HPDE6-E6E7 (cell line): Measurements from ENCODE around the gene SALL1.

ENCODE experiments used
- DNase-seq: peaks from one replicate; pipeline ENCODE4 v3.0.0; 2011; ENCODE audit warnings: missing footprints; ENCODE audit errors: extremely low spot score

SALL1 gene

DNA sequence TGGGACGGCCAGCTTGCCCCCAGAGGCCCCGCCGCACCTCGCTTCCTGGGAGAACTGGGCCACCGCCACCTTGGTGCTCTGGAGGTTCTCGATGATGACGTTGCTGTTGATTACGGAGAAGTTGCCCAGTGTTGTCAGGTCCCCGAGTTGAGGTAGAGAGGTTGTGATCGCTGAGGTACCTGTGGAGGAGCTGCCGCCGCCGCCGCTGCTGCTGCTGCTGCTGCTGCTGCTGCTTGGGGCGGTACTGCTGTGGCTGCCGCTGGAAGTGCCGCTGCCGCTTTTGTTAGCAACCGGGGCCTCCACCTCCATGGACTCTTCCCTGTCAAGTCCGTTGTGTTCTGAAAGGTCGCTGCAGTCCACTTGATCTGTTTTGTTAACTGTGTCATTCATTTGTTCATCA is 9.5 kb downstream of the SALL1 start:
- no peak for DNase-seq

DNA sequence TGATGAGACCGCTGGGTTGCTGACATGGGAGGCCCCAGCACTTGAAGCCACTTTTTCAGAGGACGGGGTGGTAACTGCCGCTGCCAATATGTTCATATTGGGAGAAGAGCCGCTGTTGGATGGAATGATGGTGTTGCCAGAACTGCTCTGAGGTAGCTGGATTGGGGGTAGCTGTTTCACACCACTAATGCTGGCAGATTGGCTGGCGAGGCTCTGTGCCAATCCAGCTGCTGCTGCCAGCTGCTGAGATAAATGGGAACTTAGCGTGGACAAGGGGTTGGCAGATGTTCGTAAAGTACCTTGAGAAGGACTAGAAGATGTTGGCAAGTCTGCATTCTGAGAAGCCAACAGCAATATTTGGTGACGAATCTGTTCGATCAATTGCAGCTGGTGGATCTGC is 10.0 kb downstream of the SALL1 start:
- DNase-seq: no peak

DNA sequence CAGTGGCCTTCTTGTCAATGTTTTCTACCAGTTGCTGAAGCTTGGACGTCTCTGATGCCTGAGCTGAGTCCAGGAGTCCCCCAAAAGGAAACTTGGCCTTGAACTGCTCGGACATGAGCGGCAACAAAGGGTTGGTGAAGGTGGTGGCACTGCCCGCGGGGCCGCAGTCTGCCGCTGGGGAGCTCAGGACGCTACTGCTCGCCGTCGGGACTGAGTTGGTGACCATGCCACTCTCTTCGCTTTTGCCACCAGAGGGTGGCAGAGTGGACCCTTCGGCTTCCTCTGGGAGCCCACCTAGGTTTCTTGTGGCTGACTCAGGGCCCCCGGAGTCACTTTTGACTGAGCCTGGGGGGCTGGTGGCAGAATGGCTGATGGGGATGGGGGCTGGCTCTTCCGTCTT is 11.0 kb downstream of the SALL1 start:
- no peak for DNase-seq

DNA sequence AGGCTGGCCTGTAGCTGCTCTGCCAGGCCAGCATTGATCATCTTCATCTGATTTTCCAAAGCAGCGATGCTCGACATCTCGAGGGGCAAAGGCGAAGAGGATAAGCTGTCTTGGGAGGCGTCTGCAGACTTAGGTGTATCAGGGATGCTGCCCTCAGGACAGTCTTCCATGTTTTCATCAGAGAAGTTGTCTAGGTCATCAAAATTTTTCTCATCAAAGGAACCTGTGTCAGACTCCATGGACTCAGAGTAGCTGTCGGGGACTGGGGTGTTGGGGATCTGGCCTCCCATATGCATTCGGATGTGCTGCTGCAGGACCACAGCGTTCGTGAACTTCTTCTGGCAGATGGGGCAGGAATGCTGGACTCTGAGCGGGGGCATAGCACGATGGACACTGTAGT is 11.5 kb downstream of the SALL1 start:
- no peak for DNase-seq

DNA sequence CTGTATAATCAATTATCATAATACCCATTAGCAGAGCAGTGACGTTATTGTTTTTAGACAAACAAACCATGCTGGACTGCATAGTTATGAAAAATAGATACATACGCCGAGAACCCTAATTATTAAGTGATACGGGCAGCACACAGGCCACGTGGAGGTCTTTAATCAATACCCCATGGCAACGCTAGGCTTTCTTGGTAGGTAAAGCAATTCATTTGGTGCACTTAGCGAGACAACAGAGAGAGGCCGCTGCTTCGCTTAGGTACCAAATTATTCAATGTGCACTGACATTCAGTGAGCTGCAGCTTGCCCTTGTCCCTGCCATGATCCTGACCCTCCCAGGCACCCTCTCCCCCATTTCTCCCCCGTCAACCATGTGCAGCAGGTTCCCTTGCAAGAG is 12.9 kb downstream of the SALL1 start:
- no peak for DNase-seq

DNA sequence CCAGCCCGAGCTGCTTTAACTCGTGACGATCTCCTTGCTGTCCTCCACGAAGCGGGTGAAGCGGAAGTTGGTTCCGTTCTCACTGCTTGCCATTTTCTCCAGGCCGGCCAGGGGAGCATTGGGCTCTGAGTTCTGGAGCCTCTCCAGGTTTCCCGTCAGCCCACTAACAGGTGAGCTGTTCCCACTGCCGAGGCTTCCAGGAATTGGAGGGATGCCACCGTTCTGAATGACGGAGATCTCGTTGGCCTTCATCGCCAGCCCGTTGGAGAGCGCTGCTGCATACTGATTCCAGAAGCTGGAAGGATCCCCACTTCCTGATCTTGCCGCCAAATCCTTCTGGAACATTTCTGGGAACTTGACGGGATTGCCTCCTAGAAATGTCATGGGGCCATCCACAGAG is 14.0 kb downstream of the SALL1 start:
- no peak for DNase-seq

DNA sequence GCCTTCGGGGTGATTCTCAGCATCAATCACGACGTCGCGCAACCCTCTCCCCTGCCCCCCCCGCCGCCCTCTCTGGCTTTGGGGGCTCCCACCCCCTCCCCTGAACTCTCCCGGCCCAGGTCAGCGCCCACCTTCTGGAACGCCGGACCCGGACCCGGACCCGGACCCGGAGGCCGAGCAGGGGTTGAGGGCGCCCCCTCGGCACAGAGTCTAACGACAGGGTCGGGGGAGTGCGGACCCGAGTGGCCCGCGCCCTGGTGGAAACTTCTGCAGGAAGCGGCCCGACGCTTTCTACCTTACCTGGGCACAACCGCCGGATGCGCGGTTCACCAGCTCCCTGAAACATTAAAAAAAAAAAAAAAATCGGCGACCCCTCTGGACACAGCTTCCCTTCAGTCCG is 16.2 kb downstream of the SALL1 start:
- DNase-seq: no peak

DNA sequence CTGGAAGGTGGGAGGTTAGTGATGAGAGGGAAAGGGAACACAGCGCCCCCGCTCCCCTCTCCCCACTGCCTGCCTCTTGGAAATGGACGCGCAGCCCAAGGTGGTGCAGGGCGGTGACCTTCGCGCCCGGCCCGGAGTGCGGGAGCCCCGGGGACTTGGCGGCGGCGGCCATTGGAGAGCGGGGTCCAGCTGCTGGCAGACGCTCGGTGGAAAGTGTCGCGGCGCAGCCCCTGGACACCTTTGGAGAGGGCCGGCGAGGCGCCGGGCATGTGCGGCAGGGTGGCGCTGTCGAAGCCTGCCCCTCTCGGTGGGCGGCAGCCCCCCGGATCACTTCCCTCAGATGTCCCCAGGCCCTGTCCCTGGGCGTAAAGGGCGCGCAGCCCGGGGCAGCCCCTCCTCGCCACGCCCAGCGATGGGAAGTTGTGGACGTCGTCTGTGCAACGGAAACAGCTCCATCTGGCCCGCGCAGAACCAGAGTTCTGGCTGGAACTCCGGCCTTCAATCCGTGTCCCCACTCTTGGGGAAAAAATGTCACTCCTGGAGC is 16.7 kb downstream of the SALL1 start:
- no peak for DNase-seq

DNA sequence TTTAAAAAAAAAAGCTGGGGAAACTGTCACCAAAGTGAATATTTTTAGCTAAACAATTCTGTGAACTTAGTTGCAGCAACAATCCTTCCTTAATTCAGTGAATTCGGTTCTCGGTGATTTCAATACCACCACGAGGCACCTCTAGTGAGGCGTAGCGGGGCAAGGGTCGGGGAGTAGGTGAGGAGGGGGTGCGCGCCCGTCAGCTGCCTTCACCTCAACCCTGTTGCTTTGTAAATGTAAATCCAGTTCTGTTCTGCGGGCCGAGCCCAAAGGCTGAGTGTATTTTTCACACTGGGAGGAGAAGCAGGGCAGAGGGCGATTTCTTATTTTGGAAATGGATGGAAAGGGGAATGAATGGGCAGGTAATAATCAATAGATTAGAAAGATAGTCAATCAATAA is 17.4 kb downstream of the SALL1 start:
- no peak for DNase-seq

DNA sequence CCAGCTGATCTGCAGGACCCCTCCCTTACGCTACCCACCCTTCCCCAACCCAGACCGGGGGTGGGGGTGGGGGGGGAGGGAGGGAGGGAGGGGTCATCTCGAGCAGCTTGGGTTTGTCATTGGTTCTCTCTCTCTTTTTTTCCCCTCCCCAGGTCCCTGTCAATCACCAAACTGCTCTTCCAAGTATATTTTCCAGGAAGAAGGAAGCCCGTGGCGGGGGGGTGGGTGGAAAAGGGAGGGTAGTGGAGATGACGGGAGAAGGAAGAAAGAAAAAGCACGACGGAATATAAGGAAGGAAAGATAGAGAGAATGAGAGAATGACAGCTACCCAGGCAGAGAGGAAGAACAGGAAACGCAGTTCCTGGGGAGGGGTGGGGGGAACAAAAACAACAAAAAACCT is 17.9 kb downstream of the SALL1 start:
- no peak for DNase-seq

DNA sequence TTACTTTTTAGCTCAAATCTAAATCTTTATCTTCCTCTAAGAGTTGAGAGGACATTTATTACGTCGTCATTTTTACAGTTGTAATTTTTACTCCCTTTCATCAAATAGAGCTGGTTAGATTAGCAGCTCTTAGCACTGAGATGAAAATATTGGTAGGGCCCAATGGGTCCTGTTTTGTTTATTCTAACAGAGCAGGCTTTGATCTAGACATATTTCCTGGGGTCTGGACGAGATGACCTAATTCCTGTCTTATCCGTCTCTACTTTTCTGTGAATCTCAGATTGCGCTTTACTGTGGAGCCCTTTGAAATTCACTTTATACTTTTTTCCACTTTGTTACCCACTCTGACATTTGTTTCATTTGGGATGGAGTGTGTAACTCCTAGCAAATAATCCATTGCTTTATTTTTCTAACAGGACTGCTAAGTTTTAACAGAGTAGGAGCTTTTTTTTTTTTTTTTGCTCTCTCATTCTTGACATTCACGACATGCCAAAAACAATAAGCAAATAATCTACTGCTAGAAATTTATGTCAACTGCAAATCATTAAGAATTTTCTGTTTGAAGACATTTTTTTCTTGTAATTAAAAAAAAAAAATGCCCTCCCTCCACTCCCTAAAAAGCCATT is 18.5 kb downstream of the SALL1 start:
- no peak for DNase-seq

DNA sequence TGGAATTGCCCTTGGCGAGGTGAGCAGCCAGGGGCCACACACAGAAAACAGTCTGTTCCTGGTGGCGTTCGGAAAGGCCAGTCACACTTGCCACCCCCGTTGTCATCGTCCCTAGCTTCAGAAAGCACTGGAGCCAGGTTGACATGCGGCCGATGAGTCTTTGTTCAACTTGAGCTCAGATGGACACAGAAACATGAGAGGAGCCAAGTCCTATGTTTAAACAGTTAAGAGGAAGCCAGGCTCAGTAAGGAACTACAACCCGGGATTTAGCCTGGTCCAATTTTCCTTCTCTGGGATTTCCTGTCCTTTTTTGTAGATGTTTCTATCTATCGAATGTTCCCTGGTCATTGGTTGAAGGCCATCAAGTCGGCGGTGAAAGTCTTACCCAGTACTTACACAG is 19.5 kb downstream of the SALL1 start:
- DNase-seq: no peak

DNA sequence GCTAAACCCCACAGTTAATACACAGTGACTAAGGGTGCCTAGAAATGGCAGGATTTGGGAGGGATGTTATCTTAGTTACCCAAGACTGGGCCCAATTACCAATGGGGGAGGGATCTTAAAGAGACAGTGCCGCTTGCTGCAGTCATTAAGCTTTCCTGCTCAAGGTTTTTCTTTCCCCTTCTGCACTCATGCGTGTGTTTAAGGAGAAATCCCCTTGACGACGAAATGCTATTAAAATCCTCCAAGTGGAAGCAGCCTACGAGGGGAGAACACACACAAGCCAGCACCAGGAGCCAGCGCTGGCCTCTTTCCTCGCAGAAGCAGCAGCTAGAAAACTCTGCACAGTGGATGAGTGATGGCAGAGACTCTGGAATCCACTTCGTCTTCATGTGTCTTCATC is 22.0 kb downstream of the SALL1 start:
- no peak for DNase-seq

DNA sequence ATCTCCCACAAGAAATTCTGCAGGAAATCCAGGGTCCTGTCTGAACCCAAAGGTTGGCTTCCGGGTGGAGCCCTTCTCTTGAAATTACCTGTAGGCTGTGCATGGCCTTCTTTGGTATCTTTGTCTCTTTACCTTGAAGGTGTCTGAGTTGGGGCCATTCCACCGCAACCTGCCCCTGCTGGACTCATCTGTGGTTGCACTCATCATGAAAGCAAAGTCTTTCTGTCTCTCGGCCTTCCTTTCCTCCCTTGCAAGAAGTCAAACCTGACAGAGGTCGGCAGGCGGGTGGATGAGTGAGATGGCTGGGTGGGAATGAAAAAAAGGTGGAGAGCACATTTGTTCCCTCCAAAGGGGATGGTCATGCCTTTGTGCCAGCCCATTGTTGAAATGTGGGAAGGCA is 25.1 kb downstream of the SALL1 start:
- no peak for DNase-seq

DNA sequence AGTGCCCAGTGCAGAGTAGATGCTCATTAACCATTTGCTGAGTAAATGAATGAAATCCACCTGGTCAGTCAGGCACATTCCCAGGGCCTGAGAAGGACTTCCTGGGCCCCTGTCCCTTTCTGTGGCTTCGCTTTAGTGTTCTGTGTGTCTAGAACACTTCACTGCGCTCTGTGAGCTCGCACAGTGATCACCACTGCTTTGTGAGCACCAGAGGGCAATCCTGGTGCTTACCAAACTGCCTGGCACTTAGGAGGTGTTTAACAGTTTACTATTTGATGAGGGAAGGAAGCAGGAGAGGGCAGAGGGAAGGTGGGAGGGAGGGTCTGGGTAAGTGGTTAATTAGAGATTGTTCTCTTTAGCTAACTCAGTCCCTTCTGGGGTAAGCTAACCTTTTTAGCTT is 26.2 kb downstream of the SALL1 start:
- DNase-seq: no peak

DNA sequence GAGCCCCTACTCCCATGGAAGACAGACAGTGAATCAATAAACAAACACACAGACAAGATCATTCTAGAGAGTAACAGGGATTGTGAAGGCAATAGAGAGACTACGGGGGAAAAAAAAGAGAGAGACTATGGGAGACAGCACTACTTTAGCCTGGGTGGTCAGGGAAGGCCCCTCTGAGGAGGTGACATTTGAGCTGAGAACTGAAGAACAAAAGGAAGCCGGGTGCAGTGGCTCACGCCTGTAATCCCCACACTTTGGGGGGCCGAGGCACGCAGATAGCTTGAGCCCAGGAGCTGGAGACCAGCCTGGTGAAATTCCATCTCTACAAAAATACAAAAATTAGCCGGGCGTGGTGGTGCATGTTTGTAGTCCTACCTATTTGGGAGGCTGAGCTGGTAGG is 29.2 kb downstream of the SALL1 start:
- DNase-seq: no peak

DNA sequence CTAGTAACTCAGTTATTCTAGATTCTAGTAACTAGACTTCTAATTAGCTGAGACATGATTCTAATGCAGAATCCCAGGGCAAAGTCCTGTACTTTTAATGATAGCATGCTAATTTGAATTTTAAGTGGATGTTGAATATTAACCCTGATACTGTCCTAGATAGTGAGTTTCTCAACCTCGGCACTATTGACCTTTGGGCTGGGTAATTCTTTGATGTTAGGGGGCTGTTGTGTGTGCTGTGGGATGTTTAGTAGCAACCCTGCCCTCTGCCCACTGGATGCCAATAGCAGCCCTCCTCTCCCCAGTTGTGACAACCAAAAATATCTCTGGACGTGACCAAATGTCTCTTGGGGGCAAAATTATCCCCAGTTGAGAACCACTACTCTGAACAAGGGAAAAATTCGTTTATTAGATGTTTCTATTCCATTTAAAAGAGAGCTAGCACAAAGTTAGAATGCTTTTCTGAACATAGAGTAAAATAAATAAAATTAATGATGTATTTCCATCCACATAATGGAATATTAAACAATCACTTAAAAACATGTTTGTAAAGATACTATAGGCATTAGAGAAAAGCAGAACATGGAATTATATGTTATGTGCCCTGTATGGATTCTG is 30.2 kb downstream of the SALL1 start:
- no peak for DNase-seq

DNA sequence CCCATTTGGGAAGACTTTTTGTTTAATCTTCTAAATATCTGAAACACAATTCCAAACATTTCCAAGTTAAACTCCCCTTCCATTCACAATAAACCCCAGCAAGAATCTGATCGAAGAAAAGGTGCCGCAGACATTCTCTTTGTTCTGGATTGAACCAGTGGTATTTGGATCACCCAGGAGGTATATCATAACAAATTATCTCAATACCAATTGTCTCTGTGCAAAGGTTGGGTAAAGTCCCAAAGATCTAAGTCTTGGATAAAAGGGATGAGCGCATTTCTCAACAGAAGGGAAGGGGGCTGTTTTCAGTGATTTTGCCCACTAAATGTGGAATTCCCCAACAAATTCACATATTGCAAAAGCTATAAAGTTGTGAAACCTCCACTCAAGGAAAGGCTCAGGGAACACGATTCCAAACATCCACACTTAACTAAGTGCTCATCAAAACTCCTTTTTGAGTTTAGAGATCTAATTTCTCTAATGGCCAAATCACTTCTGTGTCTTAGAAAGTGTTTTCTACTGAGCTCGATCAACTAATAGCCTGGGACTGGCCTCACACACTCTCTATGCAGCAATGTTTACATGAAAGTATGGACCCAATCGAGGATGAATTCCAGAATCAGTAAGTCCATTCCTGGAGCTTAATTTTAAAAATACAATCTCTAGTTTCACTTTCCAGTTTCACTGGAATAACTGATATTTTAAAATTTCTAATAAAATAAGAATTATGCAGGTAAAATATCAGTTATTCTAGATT is 30.9 kb downstream of the SALL1 start:
- no peak for DNase-seq

DNA sequence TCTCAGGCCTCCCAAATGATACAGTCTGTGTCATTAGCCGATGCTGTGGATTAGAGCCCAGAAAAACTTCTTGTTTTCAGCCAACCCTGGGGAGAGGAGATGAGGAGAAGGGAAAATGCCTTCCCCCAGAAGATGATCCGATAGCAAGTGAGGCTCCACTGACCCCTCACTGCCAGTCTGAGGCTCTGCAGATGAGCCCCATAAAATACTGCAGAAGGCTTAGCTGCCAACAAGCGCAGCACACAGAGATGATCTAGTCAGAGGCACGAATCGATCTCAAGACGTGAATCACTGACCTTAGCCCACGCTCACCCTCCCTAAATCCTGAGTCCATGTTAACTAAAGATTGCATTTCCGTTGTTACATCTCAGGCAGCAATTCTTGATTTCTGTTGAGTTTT is 31.5 kb downstream of the SALL1 start:
- no peak for DNase-seq

DNA sequence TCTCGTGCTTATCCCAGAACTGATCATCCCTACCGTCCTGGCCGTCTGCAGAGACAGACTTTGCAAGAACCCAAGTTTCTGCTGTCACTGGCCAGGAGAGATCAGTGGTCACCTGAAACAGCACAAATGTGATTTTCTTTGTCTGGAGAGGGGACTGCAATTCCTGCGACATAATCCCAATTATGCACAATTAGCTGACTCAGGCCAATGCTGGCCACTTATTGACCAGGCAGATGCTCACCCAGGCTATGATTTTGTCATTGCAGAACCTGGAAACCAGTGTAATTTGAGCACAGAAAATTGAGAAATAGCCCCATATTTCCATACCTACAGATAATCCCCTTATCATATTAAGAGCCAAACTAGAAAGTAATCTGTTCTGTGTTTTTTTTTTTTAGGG is 34.7 kb downstream of the SALL1 start:
- no peak for DNase-seq

DNA sequence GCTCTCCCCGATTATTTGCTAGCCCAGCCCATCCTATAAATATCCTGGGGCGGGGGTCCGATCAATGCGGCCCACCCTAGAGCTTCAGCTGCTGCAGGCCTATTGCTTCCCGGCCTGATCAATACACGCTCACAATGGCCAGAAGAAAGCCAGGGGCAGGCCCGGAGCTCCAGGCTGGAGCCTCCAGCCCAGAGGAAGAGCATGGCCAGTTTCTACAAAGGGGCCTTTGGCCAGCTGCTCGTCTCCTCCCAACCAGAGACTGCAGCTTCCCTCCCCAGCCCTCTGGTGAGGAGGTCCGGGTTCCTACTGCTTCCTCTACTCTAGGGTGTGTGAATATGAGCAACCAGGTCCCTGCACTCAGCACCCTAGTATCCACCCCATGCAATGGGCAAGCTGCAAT is 36.7 kb downstream of the SALL1 start:
- DNase-seq: no peak

DNA sequence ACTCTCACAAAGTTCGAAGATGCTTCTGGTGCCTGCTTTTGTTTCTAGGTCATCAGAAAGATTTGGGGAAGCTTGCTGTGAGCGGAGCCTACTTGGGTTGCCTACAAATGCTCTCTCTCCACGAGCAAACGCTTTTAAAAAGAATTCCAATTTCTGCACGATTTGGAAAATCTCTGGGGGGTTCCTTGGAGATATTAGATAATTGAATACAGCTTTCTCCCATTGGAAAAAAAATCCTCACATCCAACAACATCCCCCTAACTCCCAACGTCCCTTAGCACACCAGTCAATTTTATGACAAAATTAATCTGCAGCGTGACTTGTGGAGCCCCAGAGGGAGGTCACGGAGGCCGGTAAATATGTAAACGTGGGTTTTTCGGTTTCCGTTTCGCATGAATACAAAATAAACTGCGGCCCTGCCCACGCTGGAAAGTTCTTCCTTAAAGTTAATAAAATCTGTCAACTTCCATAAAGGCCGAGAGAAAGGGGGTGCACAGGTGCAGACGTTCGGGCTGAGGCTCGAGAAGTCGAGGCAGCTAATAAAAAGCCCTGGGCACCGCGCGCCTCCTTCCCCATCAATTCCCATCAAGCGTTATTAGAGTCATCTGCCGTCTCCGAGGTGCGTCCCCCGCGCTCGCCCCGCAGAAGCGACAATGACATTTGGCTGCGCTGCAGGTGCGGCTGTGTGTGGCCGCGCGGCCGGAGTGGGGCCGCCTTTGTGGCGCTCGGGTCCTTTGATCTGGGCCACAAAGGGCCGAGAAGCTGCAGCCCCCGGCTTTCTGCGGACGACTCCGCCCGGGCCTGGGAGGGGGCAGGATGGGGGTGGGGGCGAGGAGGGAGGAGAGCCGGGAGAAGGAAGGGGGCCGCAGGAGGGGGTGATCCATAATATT is 37.6 kb downstream of the SALL1 start:
- DNase-seq: no peak
